ENCODE results near the gene UBE2I.

GRCh38 chr16:1317479-1318267 is 8.2 kb downstream of the UBE2I start:
- TF ChIP-seq CTCF (IDR thresholded peaks at IDR 0.05) (no peak), POLR2A (IDR thresholded peaks at IDR 0.05) (no peak)
